Left ventricle myocardium inferior (tissue), 1 donor: ENCODE data around the gene FILIP1L. TPM values are rescaled to one million over a fixed set of nuclear protein-coding genes. Genes with fewer than 3 reads are reported as not detected.

ENCODE experiments used
- DNase-seq: peaks from one replicate; pipeline ENCODE4 v3.0.0-alpha.2; 2020
- H3K27ac ChIP-seq: fragments of 200-600 bp; replicated peaks from 2 replicates; pipeline ENCODE4 v1.8.0; 2021
- H3K27me3 ChIP-seq: fragments of 200-600 bp; 2 replicates; pipeline ENCODE4 v1.8.0; 2021; ENCODE audit warnings: low read depth
- H3K36me3 ChIP-seq: fragments of 200-600 bp; 2 replicates; pipeline ENCODE4 v1.8.0; 2021
- H3K4me1 ChIP-seq: fragments of 200-600 bp; 2 replicates; pipeline ENCODE4 v1.8.0; 2021
- H3K4me3 ChIP-seq: fragments of 200-600 bp; 2 replicates; pipeline ENCODE4 v1.8.0; 2021; ENCODE audit warnings: mild to moderate bottlenecking, moderate library complexity
- H3K9me3 ChIP-seq: fragments of 200-600 bp; replicated peaks from 2 replicates; pipeline ENCODE4 v1.8.0; 2021
- CTCF ChIP-seq: fragments of 200-600 bp; IDR thresholded peaks from 2 replicates; pipeline ENCODE4 v1.8.0; 2021; ENCODE audit warnings: antibody characterized with exemption, mild to moderate bottlenecking, borderline replicate concordance
- intact Hi-C: fragments of 100-400 bp; cut with micrococcal nuclease; formaldehyde crosslinking; loops from one replicate; pipeline ENCODE4 v1.11.0; 2022
- total RNA-seq: library from RNA; stranded (reverse); fragmentation: NEBNext Ultra II Directional; extraction: Animal tissue kit (Norgen Biotek cat#: 25700); gene quantifications from one replicate; pipeline ENCODE4 v1.2.1, GENCODE V29; 2021
- donor health status: DM: no; HTN: yes; CAD: no; lungs with severe emphysema.

FILIP1L gene
- total RNA-seq, 1 donor from 2014 or later: 84.9 TPM

DNA sequence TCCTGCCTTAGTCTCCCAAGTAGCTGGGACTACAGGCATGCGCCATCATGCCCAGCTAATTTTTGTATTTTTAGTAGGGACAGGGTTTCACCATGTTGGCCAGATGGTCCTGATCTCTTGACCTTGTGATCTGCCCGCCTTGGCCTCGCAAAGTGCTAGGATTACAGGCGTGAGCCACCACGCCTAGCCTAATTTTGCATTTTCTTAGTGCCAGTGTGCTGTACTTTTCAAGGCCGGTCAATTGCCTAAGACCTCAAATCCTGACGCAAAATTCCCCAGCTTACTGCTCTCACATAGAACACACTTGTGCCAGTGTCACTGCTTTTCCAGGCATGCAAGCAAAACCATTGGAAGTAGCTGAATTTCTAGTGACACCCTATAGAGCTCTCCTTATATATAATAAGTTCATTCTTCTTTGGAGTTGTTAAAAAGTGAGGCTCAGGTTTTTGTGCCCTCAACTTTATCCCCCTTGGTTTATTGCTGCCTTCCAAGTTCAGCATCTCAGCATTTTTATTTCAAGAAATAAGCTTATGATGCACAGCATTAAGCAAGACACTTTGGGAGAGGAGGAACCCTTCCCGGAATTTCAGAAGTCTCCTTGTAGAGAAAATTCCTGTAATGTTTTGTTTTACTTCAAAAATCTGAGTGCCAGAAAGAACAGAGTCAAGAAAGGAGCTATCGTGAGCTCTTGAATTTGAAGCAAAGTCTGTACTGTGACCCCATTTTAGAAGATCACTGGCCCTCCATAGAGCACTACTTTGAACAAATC lies 93.2 kb downstream of the FILIP1L start:
- H3K36me3 ChIP-seq: no peaks in the 10 kb centered on the region
- DNase-seq: no peak
- TF ChIP-seq CTCF: no peak
- no peaks in the 10 kb centered on the region for H3K27me3 ChIP-seq
- intact Hi-C loops: no loop called here
- no peak overlapping the region for H3K27ac ChIP-seq
- no peak overlapping the region for H3K4me3 ChIP-seq
- no peaks in the 10 kb centered on the region for H3K9me3 ChIP-seq
- H3K4me1 ChIP-seq: peaks cover 37% of the 10 kb centered on the region

- DNase-seq: no peak
- H3K27me3 ChIP-seq: no peaks in the 10 kb centered on the region
- peaks cover 30% of the 10 kb centered on the region for H3K4me1 ChIP-seq
- no peak overlapping the region for H3K4me3 ChIP-seq
- H3K9me3 ChIP-seq: peaks cover 4% of the 10 kb centered on the region
- TF ChIP-seq CTCF: no peak
- no peaks in the 10 kb centered on the region for H3K36me3 ChIP-seq
- no peak overlapping the region for H3K27ac ChIP-seq
- intact Hi-C loops: no loop called here
Measured at GRCh38 chr3:100019719-100020118, 94.6 kb downstream of the FILIP1L start.

GRCh38 chr3:100018806-100019205 lies 95.5 kb downstream of the FILIP1L start:
- no peak for TF ChIP-seq CTCF
- H3K27ac ChIP-seq: no peak overlapping the region
- intact Hi-C loops: no loop called here
- H3K4me3 ChIP-seq: no peak overlapping the region
- H3K27me3 ChIP-seq: no peaks in the 10 kb centered on the region
- H3K4me1 ChIP-seq: peaks cover 20% of the 10 kb centered on the region
- DNase-seq: no peak
- no peaks in the 10 kb centered on the region for H3K36me3 ChIP-seq
- H3K9me3 ChIP-seq: peaks cover 4% of the 10 kb centered on the region

- intact Hi-C loops: no loop called here
- TF ChIP-seq CTCF: no peak
- peak overlapping the region; percentile 71 for H3K27ac ChIP-seq
- no peak overlapping the region for H3K4me3 ChIP-seq
- no peaks in the 10 kb centered on the region for H3K36me3 ChIP-seq
- peaks cover 56% of the 10 kb centered on the region for H3K4me1 ChIP-seq
- H3K27me3 ChIP-seq: no peaks in the 10 kb centered on the region
- no peak for DNase-seq
- peaks cover 2% of the 10 kb centered on the region for H3K9me3 ChIP-seq
Measured at GRCh38 chr3:100010087-100010417, 104.2 kb downstream of the FILIP1L start.

- Histone ChIP-seq H3K4me1 (peaks cover 62% of the 10 kb centered on the region), H3K27ac (peak overlapping the region; percentile 71), H3K36me3 (no peaks in the 10 kb centered on the region), H3K9me3 (no peaks in the 10 kb centered on the region), H3K27me3 (no peaks in the 10 kb centered on the region), H3K4me3 (no peak overlapping the region)
- intact Hi-C loops: no loop called here
- TF ChIP-seq CTCF: no peak
- no peak for DNase-seq
Measured at GRCh38 chr3:100009276-100010086, 104.8 kb downstream of the FILIP1L start.
